ENCODE results near the gene UBXN11. TPM values are rescaled to one million over a fixed set of nuclear protein-coding genes. Genes with fewer than 3 reads are reported as not detected.

Gene UBXN11
- total and polyA plus RNA-seq, 2 of the 13 experiments (the other 11 are each of a cell fraction or from before 2014, with no cell fraction given): 9.3 to 10.4 TPM

GRCh38 chr1:26306290-26307229 lies at the start of gene UBXN11 (continued):
- TF ChIP-seq ARID3A (IDR thresholded peaks at IDR 0.05; ENCODE audit: low read depth, low read length) (no peak), ZNF207 (IDR thresholded peaks at IDR 0.05; ENCODE audit: borderline replicate concordance) (no peak), PLRG1 (conservative IDR thresholded peaks at IDR 0.05) (no peak), MTF2 (CRISPR knock-in tag; IDR thresholded peaks at IDR 0.05; ENCODE audit: borderline replicate concordance) (no peak), RAD21 (CRISPR knock-in tag; IDR thresholded peaks at IDR 0.05) (no peak), TRIM24 (CRISPR knock-in tag; IDR thresholded peaks at IDR 0.05) (no peak), MTF1 (CRISPR knock-in tag; IDR thresholded peaks at IDR 0.05) (no peak), ZXDC (CRISPR knock-in tag; IDR thresholded peaks at IDR 0.05) (no peak), ZNF761 (CRISPR knock-in tag; conservative IDR thresholded peaks at IDR 0.05) (0 out of 2 replicates have a peak, but pooled peaks have one; percentile 40), GZF1 (CRISPR knock-in tag; IDR thresholded peaks at IDR 0.05) (no peak), ERF (CRISPR knock-in tag; IDR thresholded peaks at IDR 0.05) (0 out of 2 replicates have a peak, but pooled peaks have one; percentile 50), ZNF160 (CRISPR knock-in tag; IDR thresholded peaks at IDR 0.05) (no peak), ZNF552 (CRISPR knock-in tag; IDR thresholded peaks at IDR 0.05; ENCODE audit: borderline replicate concordance) (no peak), ZNF792 (CRISPR knock-in tag; IDR thresholded peaks at IDR 0.05) (no peak), DZIP1 (CRISPR knock-in tag; IDR thresholded peaks at IDR 0.05) (peak; percentile 58; the same call in 1 of the 2 replicates), ARID5B (CRISPR knock-in tag; IDR thresholded peaks at IDR 0.05) (no peak; the same call in 1 of the 2 replicates), CC2D1A (CRISPR knock-in tag; IDR thresholded peaks at IDR 0.05) (no peak), MLX (CRISPR knock-in tag; IDR thresholded peaks at IDR 0.05) (no peak)
